Measurements from ENCODE around the gene MYH16.
"Not testable (repeated sequence)": the region's sequence is repeated elsewhere in the genome, so short reads cannot be mapped to it uniquely, and the experiment has no call there.

The MYH16 gene

DNA sequence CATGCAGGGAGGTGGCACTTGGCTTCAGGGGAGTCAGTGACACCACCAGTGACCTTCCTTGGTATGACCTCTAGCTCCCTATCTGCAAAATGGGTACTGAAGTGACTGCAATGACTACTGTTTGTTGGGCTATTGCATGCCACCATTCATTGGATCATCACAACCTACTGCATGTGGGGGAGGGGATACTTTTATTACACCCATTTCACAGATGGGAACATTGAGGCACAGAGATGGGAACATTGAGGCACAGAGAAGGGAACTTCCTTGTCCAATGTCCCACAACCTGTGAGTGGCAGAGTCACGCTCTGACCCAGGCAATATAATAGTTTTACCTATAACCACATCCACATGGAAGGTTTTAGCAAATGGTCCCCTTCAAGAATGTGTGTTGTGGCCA, 12.2 kb upstream of the MYH16 start:
- DNase-seq = no peak

DNA sequence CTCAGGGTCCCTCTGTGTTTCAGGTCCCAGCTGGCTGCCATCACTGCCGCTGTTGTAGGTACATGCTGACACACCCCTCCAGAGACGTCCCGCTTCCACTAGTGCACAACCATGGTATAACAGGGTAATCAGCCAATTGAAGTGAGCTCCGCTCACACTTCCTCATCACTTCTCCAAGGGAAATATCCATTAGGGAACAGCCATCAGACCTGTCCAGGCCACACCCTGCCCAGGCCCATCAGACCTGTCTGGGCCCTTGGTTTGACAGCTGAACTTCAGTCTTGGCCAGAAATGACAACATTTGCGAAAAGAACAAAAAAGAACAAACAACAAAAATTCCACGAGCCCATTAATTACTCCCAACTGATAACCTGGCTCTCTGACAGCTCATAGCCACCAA, 11.0 kb upstream of the MYH16 start:
- DNase-seq = no peak

DNA sequence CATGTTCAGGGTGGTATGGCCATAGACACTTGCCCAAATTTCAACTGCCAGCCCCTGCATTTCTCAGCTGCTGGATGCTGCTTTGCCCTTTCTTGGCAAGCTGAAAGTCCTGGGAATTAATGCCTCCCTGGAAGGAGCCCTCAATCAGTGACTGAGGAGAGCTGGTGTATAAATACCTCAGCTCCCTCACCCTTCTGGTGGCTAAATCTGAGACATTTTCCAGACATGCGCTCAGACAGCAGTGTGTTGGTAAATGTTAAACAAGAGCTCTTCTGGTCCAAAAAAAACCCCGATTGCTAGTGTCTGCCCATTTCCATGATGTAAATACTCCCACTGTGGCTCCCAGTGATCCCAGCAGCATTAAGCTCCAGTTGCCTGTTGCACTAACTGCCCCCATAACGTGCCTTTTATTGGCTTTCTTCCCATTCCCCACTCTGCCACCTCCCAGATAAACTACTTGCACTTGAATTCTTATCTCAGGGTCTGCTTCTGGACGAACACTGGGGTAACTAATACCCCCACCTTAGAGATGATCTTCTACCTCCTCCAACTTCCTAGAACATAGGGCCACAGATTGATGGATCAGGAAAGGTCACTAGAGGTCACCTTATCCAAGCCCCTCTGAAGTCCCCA, 6.7 kb upstream of the MYH16 start:
- DNase-seq = no peak

DNA sequence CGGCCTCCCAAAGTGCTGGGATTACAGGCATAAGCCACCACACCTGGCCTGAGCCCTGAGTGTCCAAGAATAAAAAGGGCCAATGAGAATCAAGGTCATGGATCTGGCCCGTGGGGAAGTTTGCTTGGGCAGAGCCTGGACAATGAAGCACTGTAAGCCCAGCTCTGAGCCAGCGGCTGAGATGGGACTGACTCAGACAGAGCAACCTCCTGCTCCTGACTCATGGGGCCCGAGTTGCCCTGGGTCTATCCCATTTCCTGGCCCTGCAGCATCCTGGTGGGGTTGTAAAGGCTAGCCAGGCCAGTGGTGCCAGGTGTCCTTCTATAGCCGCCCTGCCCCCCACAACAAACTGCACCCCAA, 5.2 kb upstream of the MYH16 start:
- DNase-seq = no peak

DNA sequence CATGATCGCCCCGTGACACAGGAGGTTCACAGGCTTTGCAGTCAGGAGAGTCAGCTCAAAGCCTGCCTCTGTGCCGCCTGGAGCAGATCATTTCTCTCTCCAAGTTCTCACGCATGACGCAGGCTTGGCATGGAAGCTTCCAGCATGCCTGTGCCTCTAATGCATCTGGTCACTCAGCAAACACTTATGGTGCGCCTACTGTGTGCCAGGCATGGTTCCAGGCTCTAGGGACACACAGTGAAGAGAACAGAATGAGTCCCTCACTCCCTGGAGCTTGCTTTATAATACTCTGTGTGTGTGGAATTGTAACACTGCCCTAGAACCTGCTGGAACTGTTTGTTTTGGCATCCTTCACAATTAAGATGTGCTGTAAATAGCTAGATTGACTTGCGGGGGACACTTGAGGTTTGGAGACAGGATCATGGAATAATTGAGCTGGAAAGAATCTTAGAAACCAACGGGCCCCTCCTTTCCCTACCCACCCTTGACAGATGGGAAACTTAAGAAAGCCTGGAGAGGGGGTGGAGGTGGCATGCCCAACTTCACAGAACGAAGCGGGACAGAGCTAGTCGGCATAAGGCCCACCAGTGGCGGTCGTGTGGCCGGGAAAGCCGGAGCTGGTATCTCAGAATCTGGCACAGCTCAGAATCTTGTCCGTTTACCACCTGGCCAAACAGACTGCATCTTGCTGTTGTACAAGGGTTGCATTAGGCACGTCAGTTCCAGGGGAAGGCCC, 4.6 kb upstream of the MYH16 start:
- DNase-seq = no peak

DNA sequence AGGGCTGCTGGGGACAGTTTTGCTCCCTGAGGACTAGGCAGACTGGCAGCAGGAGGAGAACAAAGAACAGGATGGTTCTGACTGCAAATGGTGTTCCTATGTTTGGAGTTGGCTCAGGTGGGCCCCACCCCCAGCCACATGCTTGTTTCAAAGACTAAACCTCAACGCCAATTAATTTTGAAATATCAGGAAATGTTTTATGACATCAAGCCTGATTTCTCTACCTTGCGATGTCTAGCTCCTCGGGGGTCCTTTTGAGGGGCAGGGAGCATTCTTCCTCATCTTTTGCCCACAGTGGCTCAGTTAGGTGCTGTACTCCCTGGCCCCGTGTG, 4.1 kb upstream of the MYH16 start:
- no peak for DNase-seq

DNA sequence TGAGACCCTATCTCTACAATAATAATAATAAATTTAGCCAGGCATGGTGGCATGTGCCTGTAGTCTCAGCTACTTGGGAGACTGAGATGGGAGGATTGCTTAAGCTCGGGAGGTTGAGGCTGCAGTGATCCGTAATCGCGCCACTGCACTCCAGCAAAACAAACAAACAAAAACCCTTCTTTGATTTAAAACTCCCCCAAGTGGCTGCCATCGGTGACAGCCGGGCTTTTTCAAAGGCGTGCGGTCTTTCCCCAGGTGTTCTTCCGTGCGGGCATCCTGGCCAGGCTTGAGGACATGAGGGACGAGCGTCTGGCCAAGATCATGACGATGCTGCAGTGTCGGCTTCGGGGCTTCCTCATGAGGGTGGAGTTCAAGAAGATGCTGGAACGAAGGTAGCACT, 1.9 kb upstream of the MYH16 start:
- no peak for DNase-seq

DNA sequence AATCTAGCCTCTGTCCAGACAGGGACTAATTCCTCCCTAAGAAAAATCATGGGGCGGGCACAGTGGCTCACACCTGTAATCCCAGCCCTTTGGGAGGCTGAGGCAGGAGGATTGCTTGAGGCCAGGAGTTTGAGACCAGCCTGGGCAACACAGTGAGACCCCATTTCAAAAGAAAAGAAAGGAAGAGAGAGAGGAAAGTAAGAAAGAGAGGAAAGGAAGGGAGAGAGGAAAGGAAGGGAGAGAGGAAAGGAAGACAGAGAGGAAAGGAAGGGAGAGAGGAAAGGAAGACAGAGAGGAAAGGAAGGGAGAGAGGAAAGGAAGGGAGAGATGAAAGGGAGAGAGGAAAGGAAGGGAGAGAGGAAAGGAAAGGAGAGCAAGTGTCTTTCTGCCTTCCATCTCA, 922 bp downstream of the MYH16 start:
- DNase-seq = not testable (repeated sequence)

DNA sequence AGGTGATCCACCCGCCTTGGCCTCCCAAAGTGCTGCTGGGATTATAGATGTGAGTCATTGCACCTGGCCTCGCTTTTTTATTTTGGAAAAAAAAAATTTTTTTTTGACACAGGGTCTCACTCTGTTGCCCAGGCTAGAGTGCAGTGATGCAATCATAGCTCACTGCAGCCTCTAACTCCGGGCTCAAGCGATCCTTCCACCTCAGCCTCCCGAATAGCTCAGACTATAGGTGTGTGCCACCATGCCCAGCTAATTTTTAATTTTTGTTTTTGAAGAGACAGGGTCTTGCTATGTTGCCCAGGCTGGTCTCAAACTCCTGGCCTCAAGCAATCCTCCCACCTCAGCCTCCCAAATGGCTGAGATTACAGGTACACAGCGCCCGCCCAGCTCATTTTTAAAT, 2.3 kb downstream of the MYH16 start:
- DNase-seq = not testable (repeated sequence)

DNA sequence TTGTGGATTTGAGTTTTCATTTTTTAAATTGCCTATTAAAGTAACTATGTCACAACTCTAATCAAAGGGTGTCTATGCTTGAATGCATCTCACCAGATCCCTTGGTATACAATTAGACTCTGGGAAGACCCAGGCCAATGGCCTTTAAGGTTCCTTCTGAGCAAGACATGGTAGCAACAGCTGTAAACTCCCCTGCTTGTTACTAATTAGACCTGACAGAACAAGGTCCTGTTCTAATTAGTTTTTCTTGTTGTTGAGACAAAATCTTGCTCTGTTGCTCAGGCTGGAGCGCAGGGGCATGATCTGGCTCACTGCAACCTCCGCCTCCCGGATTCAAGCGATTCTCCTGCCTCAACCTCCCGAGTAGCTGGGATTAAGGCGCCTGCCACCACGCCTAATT, 2.9 kb downstream of the MYH16 start:
- DNase-seq = no peak

DNA sequence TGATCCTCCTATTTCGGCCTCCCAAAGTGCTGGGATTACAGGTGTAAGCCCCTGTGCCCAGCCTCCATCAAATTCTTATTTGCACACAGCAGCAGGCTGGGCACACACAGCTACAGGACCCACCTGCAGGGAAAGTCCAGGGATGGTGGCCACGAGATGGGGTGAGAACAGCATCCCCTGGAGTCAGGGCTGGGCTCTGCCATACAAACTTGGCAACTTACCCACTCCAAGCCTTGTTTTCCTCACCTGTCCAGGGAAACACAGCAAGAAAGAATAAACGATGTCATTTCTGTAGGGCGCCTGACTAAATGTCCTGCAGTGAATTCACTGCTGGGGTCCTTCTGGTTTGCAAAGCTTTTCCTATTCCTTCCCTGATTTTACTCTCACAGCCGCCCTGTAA, 5.5 kb downstream of the MYH16 start:
- DNase-seq = no peak

DNA sequence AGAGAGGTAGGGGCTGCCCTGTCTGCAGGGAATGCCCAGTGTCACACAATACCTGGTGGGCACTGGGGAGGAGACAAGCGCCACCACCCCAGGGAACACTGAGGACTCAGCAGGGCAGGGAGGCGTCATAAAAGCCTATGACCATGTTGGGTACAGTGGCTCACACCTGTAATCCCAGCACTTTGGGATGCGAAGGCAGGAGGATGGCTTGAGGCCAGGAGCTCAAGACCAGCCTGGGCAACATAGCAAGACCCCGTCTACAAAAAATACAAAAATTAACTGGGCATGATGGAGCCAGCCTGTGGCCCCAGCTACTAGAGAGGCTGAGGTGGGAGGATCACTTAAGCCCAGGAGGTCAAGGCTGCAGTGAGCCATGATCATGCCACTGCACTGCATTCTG, 11.5 kb downstream of the MYH16 start:
- DNase-seq = not testable (repeated sequence)

DNA sequence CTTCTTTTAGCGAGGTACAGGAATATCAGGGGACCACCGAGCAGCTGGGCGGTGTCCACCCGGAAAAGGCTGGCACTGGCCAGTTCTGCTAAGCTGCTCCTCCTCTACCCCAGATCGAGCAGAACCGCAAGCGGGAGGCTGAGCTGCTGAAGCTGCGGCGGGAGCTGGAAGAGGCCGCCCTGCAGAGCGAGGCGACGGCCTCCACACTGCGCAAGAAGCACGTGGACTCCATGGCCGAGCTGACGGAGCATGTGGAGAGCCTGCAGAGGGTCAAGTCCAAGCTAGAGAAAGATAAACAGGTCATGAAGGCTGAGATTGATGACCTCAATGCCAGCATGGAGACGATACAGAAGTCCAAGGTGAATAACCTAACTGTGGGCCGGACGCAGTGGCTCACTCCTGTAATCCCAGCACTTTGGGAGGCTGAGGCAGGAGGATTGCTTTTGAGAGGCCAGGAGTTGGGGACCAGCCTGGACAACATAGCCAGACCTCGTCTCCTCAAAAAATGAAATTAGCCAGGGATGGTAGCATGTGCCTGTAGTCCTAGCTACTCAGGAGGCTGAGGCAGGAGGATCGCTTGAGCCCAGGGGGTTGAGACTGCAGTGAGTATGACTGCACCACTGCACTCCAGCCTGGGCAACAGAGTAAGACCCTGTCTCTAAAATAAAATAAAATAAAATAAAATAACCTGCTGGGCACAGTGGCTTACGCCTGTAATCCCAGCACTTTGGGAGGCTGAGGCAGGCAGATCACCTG, 15.3 kb downstream of the MYH16 start:
- DNase-seq = no peak

DNA sequence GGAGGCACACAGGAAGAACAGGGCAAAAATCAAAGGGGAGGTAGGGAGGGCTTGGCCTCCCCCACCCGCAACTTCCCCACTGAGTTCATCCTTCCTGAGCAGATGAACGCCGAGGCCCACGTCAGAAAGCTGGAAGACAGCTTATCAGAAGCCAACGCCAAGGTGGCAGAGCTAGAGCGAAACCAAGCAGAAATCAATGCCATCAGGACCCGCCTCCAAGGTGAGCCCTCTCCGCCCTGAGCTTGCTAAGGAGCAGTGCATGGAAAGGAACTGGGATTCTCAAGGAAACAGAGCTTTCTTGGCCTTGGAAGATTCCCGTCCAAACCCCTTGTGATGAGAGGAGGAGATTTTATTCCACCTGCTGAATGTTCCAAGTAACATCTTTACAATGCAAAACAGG, 16.5 kb downstream of the MYH16 start:
- DNase-seq = no peak

DNA sequence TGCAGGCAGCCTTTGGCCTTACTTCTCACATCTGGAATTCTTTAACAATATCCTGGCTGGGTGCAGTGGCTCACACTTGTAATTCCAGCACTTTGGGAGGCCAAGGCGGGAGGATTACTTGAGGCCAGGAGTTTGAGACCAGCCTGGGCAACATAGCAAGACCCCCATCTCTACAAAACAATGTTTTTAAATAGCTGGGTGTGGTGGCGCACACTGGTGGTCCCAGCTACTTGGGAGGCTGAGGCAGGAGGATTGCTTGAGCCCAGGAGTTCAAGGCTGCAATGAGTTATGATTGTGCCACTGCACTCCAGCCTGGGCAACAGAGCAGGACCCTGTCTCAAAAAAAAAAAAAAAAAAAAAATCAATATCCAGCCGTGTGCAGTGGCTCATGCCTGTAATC, 17.5 kb downstream of the MYH16 start:
- DNase-seq = not testable (repeated sequence)

DNA sequence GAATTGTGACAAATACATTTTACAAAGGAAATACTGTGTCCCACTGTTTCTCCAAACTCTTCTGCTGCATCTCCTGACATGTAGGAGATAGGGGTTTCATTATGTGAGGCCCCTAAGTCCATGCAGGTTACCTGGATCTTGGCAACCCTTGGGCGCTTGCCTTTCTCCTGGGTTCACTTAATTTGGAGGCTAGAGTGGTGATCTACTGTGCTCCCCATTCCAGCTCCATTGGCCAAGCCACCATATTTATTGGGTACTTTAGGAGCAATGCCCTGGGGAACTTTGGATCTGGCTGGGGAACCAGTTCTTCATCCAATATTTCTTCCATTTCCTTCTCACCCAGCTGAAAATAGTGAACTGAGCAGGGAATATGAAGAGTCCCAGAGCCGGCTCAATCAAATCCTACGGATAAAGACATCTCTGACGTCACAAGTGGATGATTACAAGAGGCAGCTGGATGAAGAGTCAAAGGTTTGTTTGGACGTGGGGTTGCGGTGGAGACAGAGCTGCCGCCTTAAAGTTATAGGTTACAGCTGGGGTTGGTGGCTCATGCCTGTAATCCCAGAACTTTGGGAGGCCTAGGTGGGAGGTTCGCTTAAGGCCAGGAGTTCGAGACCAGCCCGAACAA, 18.5 kb downstream of the MYH16 start:
- no peak for DNase-seq

DNA sequence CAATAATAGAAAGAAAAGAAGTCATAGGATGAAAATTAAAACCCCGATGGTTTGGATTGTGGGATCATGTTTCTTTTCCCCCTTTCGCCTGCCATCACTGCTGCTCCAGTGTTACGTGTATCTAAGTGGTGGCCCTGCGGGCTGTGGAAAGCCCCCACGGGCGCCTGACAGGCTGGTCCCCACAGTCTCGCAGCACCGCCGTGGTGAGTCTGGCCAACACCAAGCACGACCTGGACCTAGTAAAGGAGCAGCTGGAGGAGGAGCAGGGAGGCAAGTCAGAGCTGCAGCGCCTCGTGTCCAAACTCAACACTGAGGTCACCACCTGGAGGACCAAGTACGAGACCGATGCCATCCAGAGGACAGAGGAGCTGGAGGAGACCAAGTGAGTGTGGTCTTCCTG, 19.5 kb downstream of the MYH16 start:
- no peak for DNase-seq

DNA sequence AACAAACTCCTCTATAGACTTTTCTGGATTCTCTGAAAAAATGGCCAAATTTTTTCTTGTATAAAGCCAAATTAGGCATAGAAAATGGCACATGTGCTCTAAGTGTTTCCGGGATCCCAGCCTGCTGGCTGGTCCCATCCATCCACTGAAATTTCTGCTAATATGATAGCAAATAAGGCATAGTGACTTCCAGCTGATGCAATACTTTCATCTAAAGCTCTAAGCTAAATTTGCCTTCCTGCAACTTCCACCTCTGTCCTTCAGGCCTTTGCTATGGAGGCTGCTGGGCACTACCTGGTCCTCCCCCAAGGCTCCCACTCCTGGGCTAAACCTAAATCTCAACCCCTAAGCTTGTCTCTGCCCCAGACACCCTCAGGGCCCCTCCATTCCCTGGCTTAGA, 20.5 kb downstream of the MYH16 start:
- no peak for DNase-seq

DNA sequence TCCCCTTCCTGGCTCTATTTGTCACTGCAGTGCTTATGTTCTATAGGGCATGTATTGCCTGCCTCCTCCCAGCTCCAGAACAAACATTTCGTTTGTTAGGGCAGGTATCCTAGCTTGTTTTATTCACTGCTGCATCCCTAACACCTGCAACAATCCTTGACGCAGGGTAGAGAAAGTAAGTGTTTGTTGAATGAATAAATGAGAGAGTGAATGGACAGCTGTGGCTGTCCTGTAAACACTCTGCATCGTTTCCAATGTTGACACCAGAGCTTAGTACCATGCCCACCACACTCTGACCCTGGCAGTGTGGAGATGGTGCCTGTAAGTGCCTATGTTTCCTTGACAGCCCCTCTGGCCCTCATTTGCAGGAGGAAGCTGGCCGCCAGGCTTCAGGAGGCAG, 21.0 kb downstream of the MYH16 start:
- DNase-seq = no peak

DNA sequence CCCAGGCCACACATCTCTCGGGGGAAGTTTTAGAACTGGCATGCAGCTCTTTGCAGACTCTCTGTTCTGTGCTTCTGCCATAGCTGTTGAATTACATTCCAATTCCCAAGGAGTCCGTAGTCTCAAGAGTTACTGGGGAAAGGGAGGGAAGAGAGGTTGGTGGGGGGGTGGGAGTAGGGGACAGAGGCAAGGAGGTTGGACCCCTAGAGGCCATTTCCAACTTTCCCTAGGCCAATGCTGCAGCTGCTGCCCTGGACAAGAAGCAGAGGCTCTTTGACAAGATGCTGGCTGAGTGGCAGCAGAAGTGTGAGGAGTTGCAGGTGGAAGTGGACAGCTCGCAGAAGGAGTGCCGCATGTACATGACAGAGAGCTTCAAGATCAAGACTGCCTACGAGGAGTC, 23.8 kb downstream of the MYH16 start:
- DNase-seq = no peak

DNA sequence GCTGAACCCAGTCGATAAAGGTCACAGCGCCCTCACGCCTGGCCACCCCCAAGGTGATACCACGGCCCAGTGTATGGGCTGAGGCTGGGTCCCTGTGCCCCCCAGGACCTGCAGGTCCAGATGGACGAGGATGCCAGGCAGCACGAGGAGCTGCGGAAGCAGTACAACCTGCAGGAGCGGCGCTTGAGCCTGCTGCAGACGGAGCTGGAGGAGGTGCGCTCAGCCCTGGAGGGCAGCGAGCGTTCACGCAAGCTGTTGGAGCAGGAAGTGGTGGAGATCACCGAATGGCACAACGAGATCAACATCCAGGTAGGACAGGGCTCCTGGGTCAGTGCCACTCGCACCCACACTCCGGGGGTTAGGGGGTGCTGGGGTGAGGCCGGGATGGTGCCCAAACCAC, 28.9 kb downstream of the MYH16 start:
- no peak for DNase-seq

DNA sequence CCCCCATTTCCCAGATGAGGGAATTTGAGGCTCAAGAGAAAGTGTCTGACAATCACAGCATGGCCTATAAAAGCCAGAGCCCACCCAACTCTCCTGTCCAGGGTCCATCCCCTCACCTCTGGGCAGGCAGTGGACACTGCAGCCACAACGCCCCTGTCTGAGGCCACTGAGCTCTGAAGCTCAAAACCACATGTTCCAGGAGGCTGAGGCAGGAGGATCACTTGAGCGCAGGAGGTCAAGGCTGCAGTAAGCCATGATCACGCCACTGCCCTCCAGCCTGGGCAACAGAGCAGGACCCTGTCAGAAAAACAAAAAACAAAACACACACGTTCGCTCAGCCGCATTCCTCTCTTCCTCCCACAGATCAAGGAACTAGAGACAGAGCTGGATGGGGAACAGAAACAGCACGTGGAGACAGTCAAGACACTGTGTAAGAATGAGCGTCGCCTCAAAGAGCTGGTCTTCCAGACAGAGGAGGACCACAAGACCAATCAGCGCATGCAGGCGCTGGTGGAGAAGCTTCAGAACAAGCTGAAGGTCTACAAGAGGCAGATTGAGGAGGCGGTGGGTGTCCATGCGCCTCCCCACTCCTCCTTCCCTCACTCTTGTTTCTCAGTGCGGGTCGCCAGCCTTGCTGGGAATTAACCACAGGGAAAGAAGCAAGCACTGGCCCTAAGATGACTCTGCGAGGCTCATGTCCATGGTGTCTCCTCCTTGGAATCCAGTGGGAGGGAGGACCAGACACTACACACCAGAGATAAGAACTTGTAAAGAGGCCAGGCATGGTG, 33.0 kb downstream of the MYH16 start:
- peak; percentile 80 for DNase-seq

DNA sequence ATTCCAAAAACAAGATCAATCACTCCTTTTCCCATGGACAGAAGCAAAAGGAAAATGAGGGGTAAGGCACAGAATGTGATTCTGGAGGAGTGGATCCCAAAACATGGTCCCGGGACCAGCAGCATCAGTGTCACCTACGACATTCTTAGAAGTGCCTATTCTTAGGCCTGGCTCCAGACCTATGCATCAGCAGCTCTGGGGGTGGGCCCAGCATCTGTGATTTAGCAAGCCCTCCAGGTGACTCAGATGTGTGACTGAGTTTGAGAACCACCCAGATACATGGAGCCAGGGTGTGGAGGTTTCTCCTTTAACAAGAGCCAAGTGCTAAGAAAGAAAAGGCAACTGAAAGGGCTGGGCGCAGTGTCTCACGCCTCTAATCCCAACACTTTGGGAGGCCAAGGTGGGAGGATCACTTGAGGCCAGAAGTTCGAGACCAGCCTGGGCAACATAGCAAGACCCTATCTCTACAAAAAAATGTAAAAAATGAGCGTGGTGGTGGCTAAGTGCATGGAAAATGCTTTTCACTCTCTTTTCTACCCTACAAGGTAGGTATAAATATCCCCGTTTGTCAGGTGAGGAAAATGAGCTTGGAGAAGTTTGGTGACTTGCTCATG, 35.9 kb downstream of the MYH16 start:
- DNase-seq = no peak

Measured in MV-4-11 (cell line).